Measurements from ENCODE around the gene ARHGDIA.

- TF ChIP-seq CTCF (IDR thresholded peaks at IDR 0.05): no peak
- TF ChIP-seq POLR2A (IDR thresholded peaks at IDR 0.05): no peak
- no peak for TF ChIP-seq EP300 (IDR thresholded peaks at IDR 0.05; ENCODE audit: low read depth)
Measured at GRCh38 chr17:81851423-81851822, 19.7 kb downstream of the ARHGDIA start.
